ENCODE results near the gene PRDM2.

DNA sequence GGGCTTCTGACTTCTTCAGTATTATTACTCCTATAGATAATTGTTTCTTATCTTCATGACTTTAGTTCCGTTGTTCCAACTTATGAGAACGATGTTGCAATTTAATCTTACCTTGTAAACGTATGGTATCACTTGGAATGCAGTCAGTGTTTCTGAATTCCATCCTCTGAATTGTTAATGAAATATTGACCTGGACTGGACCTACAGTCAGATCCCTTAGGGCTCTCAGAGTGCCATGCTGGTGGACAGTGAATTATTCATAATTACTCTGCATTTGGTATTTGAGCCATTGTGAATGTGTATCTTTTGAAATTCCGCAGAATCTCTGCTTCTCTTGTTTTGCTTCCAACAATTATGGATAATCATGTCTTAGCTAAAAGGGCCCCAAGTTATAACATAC, 72.3 kb downstream of the PRDM2 start:
- TF ChIP-seq CTCF (IDR thresholded peaks at IDR 0.05) (no peak), POLR2A (IDR thresholded peaks at IDR 0.05) (no peak)

Measured in heart left ventricle (tissue), 13 donors.